Adrenal gland (tissue), 12 donors: ENCODE data around the gene TH. TPM values are rescaled to one million over a fixed set of nuclear protein-coding genes. Genes with fewer than 3 reads are reported as not detected.

ENCODE experiments used
- DNase-seq, 7 donors: peaks; one replicate each; pipeline ENCODE4 v3.0.0-alpha.2; 2019 to 2020
- H3K27ac ChIP-seq, 5 donors: fragments of 200-600 bp; sonication (generic) in 4 of 5; 1 replicate in 3 of 5; 2 replicates in 2 of 5; pipeline versions ENCODE4 v1.5.1 to v1.8.0; 2016 to 2020; ENCODE audit warnings: mild to moderate bottlenecking in 1 of 5
- H3K27me3 ChIP-seq: fragments of 200-600 bp; 2 replicates; pipeline ENCODE4 v1.8.0; 2021
- H3K36me3 ChIP-seq, 2 donors: fragments of 200-600 bp; replicated peaks in 1 of 2; 1 replicate in 1 of 2; 2 replicates in 1 of 2; pipeline versions ENCODE4 v1.5.1 to v1.8.0; 2018 to 2022
- H3K4me1 ChIP-seq, 2 donors: fragments of 200-600 bp; replicated peaks in 1 of 2; 1 replicate in 1 of 2; 2 replicates in 1 of 2; pipeline versions ENCODE4 v1.5.1 to v1.8.0; 2018 to 2021
- H3K4me3 ChIP-seq, 4 donors: fragments of 200-600 bp; sonication (generic) in 3 of 4; one replicate each; pipeline ENCODE4 v1.5.1; 2016 to 2018
- H3K9me3 ChIP-seq, 3 donors: fragments of 200-600 bp; sonication (generic) in 1 of 3; replicated peaks in 1 of 3; 1 replicate in 2 of 3; 2 replicates in 1 of 3; pipeline versions ENCODE4 v1.5.1 to v1.8.0; 2016 to 2021
- POLR2A ChIP-seq, 2 donors: fragments of 450-650 bp; IDR thresholded peaks; one replicate each; pipeline ENCODE4 v1.6.1; 2017; ENCODE audit warnings: antibody characterized with exemption in 2 of 2, mild to moderate bottlenecking in 2 of 2, moderate library complexity in 1 of 2
- WGBS, 4 donors: extraction: QIAGEN DNeasy Blood & Tissue Kit in 2 of 4; methylation state at CpG; one replicate each; pipeline versions ENCODE4 v1.1.5 to v1.1.7; 2013 to 2017; 5-methylcytosine and 5-hydroxymethylcytosine counted together
- intact Hi-C, 2 donors: fragments of 100-400 bp; cut with DNase I; formaldehyde crosslinking; loops; one replicate each; pipeline versions ENCODE4 v1.14.1 to v1.15.0; 2022 to 2023
- polyA plus RNA-seq, 3 donors: library from polyadenylated mRNA; stranded (reverse); fragments of 200-250 nt in 2 of 3; fragments of 350-450 nt in 1 of 3; fragmentation: Illumina TruSeq in 1 of 3; extraction: RNeasy Lipid Tissue Mini Kit (QIAGEN cat#74804) in 1 of 3; gene quantifications; one replicate each; pipeline ENCODE4 v1.2.3, GENCODE V29; 2013 to 2014
- total RNA-seq, 9 donors: library from RNA; depleted of rRNA in 4 of 9; stranded (reverse); fragments of >200 nt in 4 of 9; fragments of 120-200 nt in 1 of 9; fragmentation: NEBNext Ultra II Directional in 1 of 9; extraction: Animal tissue kit (Norgen Biotek cat#: 25700) in 1 of 9; gene quantifications; one replicate each; pipeline versions ENCODE4 v1.1.0 to v1.2.4, GENCODE V29; 2013 to 2023
- TF ChIP-seq, protein P1 (sequence below), 6 experiments: fragments of 450-650 bp in 4 of 6; fragments of 200-600 bp in 2 of 6; sonication (generic) in 1 of 6; IDR thresholded peaks; 1 replicate in 5 of 6; 2 replicates in 1 of 6; pipeline versions ENCODE4 v1.5.1 to v1.8.0; 2016 to 2021; ENCODE audit warnings: antibody characterized with exemption in 6 of 6, mild to moderate bottlenecking in 2 of 6, moderate library complexity in 1 of 6
- donor health status: healthy with polysubstance abuse.
- donor health status: Bipolar disorder and iron deficiency.
- donor health status: DM: yes; HTN: yes; CAD: no.
- donor health status: DM: no; HTN: no; CAD: no.
- donor health status: DM: no; HTN: no; CAD: no.
- donor health status: DM: yes; HTN: yes; CAD: no.

TH gene
- total and polyA plus RNA-seq, 12 donors, result 0.54 to 1,253 (median 55.2) TPM; not detected in 1

DNA sequence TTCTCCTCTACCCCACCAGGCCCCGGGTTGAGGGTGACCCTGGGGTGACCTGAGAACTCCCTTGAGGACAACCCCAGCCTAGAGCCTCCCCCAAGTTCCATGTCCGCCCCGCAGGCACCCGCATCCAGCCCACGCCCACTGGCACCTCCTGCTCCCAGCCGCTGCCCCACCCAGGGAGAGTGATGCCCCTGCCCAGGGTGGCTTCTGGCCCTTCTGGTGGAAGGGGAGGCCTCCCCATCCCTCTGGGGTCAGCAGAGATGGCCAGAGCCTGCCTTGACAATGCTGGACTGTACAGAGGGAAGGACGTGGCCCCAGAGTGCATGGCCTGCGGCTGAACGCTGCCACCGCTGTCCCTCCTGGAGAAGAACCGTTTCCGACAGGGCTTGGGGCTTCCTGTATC is 1.1 kb upstream of the TH start:
- Histone ChIP-seq H3K9me3 (no peaks in the 10 kb centered on the region), H3K27me3 (no peaks in the 10 kb centered on the region), H3K4me1 (no peaks in the 10 kb centered on the region), H3K36me3 (no peaks in the 10 kb centered on the region), H3K27ac (peak overlapping the region in 1 of 5 donors; percentile 73), H3K4me3 (no peak overlapping the region)
- no peak for DNase-seq
- WGBS, 4 donors, result 83 to 90% (median 87%) methylated on average over 5 to 12 of the region's 12 CpGs
- intact Hi-C loops, result no loop called here
- TF ChIP-seq, protein P1, sequence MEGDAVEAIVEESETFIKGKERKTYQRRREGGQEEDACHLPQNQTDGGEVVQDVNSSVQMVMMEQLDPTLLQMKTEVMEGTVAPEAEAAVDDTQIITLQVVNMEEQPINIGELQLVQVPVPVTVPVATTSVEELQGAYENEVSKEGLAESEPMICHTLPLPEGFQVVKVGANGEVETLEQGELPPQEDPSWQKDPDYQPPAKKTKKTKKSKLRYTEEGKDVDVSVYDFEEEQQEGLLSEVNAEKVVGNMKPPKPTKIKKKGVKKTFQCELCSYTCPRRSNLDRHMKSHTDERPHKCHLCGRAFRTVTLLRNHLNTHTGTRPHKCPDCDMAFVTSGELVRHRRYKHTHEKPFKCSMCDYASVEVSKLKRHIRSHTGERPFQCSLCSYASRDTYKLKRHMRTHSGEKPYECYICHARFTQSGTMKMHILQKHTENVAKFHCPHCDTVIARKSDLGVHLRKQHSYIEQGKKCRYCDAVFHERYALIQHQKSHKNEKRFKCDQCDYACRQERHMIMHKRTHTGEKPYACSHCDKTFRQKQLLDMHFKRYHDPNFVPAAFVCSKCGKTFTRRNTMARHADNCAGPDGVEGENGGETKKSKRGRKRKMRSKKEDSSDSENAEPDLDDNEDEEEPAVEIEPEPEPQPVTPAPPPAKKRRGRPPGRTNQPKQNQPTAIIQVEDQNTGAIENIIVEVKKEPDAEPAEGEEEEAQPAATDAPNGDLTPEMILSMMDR (IDR thresholded peaks at IDR 0.05), result no peak
- TF ChIP-seq POLR2A (IDR thresholded peaks at IDR 0.05), result no peak

DNA sequence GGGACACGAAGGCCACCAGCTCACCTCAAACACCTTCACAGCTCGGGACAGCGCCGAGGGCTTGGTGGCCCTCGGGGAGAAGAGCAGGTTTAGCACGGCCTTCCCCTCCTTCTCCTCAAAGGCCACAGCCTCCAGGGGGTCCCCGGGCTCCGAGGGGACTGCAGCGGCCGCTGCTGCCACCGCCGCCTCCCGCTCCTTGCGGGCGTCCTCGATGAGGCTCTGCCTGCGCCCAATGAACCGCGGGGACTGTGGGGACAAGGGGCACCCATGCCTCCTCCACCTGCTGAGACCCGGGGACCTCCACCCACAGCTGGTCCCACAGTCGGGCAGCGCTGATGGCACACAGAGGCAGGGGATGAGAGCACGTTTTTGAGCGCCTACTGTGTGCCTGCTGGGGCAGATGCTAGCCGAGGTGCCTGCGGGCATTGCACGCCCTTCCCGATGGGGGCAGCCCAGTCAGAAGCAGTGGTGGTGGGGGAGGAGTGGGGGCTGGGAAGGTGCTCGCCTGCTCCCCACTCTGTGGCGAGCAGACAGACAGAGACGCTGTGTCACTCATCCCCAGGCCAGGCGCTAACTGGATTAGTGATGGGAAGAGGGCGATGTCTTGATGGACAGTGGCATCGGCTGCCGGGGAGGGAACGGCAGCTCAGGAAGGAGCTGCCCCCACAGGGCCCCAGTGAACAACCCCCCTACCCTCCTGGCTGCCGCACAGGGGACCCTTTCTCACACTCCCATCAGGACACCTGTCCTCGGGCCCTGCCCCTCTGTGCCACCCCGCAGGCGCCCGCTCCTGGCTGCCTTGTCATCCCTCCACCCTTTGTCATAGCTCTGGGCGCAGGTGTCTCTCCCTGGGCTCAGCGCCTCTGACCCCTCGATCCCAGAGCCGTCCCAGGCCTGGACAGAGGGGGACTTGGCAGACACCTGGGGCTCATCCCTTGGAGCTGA is 1.7 kb downstream of the TH start:
- DNase-seq, result peak in 1 of 7 donors; percentile 57
- Histone ChIP-seq H3K4me3 (no peak overlapping the region), H3K27me3 (peaks cover 7% of the 10 kb centered on the region), H3K27ac (peak overlapping the region in 1 of 5 donors; percentile 73), H3K4me1 (peaks cover 0 to 6% of the 10 kb centered on the region in 2 donors), H3K36me3 (no peaks in the 10 kb centered on the region), H3K9me3 (no peaks in the 10 kb centered on the region)
- intact Hi-C loops, result no loop called here
- 74 to 80% (median 77%) methylated on average over 21 to 45 of the region's 45 CpGs for WGBS, 4 donors
- peak; percentile 4 to 38 for TF ChIP-seq POLR2A (IDR thresholded peaks at IDR 0.05)
- TF ChIP-seq, protein P1 (IDR thresholded peaks at IDR 0.05), result no peak

DNA sequence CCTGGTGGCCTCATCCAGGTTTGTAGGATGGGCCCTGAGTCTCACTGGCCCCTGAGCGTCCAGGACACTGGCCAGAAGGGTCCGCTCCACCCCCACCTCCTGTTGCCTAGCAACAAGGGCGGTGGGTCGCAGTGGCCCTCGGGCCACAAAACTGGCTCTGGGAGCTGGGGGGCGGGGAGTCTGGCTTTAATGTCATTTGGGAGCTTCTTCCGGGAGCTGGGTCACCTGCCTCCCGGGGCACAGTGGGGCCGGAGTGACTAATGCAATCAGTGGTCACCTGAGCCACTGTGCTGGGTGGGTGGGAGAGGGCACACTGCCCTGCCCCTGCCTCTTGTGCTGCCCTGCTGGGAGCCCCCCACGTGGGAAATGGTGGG is 2.6 kb downstream of the TH start:
- Histone ChIP-seq H3K36me3 (no peaks in the 10 kb centered on the region), H3K4me3 (no peak overlapping the region), H3K27me3 (peaks cover 9% of the 10 kb centered on the region), H3K4me1 (peaks cover 0 to 6% of the 10 kb centered on the region in 2 donors), H3K27ac (peak overlapping the region in 1 of 5 donors; percentile 73), H3K9me3 (no peaks in the 10 kb centered on the region)
- intact Hi-C loops, result no loop called here
- 38 to 66% (median 51%) methylated on average over 2 to 10 of the region's 10 CpGs for WGBS, 4 donors
- TF ChIP-seq, protein P1 (IDR thresholded peaks at IDR 0.05), result no peak
- no peak for TF ChIP-seq POLR2A (IDR thresholded peaks at IDR 0.05)
- DNase-seq, result no peak

DNA sequence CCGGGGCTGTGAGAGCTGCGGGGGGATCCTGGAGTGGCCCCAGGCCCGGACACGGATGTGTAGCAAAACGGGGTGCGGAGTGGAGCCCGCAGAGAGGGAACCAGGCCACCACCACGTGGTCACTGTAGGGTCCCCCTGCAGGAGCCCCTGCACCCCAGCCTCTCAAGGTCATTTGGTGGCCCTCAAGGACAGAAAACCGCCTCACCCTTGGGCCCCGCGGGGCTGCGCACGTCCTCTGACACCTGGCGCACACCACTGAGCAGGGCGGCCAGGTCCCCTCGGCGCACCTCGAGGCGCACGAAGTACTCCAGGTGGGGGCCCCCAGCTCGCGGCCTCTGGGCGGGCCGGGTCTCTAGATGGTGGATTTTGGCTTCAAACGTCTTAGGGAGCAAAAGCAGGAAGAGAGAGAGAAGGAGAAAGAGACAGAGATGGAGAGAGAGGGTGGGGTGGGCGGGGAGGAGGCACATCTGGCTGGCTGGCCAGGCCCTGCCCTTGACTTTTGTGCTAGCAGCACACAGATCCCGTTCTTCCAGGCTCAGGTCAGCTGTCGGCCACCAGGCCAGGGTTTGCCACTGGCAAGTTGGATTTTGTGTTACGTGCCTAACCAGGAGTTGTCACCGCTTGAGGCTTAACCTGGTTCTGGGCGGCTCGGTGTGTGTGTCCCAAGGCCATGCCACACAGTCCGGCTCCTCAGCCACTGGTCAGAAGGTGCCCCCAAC is 3.2 kb downstream of the TH start:
- peaks cover 0 to 6% of the 10 kb centered on the region in 2 donors for H3K4me1 ChIP-seq
- WGBS, 4 donors, result 53 to 63% (median 61%) methylated on average over 21 to 33 of the region's 33 CpGs
- intact Hi-C loops, result no loop called here
- H3K9me3 ChIP-seq, result no peaks in the 10 kb centered on the region
- H3K27me3 ChIP-seq, result peaks cover 9% of the 10 kb centered on the region
- no peak overlapping the region for H3K4me3 ChIP-seq
- no peak for TF ChIP-seq POLR2A (IDR thresholded peaks at IDR 0.05)
- TF ChIP-seq, protein P1 (IDR thresholded peaks at IDR 0.05), result no peak
- peak in 3 of 7 donors; percentile 19 to 72 (median 31) for DNase-seq
- no peaks in the 10 kb centered on the region for H3K36me3 ChIP-seq
- peak overlapping the region in 1 of 5 donors; percentile 73 for H3K27ac ChIP-seq
